Activated CD4-positive, CD25-positive, alpha-beta regulatory T cell treated with anti-CD3 and anti-CD28 coated beads, Interleukin-2, amount 50 U/mL, for 72 hours (primary cell): ENCODE measurements around the gene MAP4K3.

Experiments
- DNase-seq: peaks from one replicate; pipeline ENCODE4 v3.0.0; 2021

MAP4K3 gene

DNA sequence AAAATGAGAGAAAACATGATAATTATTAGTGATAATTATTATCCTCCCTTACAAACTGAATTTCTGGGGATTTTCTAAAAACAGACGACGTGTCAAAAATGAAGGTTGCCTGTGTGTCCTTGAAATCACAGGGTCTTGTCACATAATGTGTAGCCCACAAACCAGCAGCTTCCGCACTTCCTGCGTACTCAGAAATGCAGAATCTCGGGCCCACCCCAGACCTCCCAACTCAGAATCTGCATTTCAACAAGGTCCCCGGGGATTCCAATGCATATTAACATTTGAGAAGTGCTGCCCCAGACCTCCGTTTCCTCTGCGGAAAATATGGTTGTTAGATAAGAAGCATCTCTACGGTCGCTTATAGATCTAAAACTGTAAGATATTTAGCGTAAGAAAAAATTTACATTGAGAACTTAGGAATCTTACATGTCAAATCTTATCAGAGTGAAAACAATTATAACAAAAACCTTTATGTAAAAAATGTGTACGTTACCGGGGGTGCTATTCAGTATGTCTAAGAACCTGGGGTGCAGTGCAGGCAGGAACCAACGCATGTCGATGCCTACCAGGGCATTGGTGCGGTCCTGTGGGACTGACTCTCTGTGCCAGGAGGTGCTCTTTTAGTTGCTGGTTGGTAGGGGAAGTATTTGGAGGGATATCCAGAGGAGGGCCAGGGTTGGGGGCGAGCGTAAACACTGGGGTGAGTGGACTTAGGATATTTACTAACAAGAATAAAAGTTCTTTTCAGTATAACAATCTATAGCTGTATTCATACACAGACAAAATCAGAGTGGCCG, 208.5 kb downstream of the MAP4K3 start:
- DNase-seq: no peak

DNA sequence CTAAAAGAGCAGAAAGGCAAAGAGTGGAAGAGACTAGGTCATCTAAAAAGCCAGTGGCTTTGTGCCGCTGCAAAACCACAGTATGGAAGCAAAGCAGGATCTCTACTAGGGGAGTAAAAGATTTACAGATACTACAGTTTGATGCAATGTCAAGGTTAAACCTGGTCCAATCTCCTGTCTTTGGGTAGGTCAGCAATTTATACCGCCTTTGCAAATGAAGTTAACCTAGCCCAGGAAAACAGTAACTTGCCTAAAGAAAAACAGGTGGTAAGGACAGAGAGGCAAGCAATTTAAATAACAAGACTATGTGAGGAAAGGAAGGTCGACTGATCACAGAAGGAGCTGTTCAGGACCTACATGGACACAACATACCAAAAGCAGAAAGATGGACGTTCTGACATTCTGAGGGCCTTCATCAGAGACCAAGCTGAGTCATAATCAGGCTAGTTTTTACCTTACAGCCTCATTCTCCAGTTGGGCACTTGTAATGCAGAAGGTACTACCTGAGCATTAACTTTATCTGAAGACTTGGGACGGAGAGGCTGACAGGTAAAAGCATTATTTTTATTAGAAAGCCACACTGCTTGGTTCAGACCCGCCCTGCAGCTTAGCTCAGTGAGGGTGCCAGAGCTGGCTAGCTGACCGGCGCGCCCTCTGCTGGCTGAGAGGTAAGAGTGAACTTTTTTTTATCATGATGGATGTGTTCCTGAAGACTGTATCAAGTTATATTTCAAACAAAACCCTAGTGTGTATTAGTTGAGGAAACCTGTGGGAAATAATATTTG, 209.3 kb downstream of the MAP4K3 start:
- DNase-seq: peak; percentile 81

DNA sequence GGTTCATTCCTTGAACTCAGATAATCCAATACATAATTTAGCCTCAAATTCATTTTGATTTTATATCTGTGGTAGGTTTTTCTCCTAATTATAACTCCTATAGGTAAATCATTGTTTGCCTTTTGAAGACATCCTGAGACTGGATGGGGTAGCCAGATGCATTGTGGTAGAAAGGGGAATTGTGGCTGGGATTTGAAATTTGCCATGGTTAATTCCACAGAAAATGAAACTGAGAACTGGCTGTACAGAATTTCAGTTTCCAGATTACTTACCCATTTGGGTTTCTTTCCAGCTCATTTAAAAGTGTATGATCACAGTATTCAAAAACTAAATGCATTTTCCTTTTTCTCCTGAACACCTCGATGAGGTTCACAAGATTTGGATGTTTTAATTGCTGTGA, 211.5 kb downstream of the MAP4K3 start:
- DNase-seq: no peak

DNA sequence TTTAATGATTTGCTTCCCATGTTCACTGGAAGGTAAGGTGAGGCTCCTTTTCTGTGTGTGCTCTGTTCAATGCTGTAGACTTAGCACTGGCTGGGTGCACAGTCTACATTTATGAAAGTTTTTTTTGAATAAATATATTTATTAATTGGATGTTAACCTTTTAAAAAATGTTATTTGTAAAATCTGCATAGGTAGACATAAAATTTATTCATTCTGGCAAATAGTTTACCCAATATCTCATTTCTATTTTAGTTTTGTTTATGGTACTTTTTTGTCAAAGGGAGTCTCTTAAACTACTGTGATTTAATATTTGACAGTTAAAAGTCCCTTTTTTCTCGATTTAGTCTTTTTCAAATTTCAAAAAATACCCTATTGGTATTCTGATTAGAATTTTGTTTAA, 213.2 kb downstream of the MAP4K3 start:
- no peak for DNase-seq

DNA sequence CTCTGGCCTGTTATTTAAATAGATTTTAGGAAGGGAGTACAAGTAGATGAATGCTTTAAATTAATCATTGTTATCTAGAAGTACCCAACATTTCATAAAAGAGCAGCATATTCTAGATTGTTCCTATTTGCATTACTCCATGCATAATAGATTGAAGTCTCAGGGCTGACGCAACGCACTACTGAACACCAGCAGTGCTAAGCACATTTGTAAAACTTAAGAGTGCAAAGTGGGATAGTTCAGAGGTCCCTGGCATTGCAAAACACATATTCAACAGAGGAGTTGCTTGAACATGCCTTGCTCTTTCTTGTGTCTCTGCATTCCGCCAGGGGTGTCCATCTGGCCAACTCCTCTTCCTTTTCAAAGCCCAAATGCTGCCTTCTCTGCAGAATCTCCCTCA, 215.6 kb downstream of the MAP4K3 start:
- DNase-seq: no peak

DNA sequence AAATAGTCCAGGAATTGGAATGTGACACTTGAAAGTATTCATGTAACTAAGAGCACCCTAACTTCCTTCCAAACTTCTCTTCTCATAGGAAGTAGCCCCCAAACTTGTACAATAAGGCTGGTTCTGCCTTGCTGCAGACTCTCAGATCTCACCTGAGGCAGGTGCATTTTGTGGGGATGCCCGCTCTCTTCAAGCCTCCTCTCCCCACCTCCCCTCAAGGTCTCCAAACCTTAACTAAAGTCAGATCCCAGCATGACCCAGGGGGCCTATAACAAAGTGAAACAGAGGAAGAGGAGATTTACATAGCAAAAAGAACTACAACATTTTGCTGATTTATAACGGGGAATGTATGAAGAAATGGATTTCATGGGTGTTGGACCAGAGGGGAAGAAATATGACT, 216.9 kb downstream of the MAP4K3 start:
- no peak for DNase-seq

DNA sequence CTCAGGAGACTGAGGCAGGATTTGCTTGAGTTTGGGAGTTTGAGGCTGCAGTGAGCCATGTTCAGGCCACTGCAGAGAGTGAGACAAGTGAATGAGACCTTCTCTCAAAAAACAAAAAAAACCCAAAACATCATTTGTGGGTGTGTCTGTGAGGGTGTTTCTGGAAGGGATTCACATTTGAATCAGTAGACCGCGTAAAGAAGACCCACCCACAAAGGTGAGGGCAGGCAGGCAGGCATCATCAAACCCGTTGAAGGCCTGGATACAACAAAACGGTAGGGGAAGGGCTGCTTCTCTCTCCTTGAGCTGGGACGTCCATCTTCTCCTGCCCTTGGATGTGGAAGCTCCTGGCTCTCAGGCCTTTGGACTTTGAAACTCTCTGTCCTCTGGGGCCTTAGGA, 218.7 kb downstream of the MAP4K3 start:
- no peak for DNase-seq

DNA sequence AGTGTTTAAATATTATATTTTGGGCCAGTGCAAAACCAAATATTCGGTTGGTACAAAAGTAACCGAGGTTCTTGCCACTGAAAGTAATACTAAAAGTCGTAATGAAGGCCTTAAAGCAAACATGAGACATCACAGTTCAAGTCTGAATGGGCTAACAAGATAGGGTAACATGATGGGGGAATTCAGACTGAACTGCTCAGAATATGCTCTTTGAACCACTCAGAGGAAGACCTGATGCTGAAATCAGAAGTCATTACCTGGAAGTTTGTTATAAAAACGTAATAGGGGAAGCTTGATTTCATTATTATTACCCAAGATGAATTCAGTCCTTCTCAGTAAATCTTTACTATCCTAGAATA, 219.9 kb downstream of the MAP4K3 start:
- no peak for DNase-seq

DNA sequence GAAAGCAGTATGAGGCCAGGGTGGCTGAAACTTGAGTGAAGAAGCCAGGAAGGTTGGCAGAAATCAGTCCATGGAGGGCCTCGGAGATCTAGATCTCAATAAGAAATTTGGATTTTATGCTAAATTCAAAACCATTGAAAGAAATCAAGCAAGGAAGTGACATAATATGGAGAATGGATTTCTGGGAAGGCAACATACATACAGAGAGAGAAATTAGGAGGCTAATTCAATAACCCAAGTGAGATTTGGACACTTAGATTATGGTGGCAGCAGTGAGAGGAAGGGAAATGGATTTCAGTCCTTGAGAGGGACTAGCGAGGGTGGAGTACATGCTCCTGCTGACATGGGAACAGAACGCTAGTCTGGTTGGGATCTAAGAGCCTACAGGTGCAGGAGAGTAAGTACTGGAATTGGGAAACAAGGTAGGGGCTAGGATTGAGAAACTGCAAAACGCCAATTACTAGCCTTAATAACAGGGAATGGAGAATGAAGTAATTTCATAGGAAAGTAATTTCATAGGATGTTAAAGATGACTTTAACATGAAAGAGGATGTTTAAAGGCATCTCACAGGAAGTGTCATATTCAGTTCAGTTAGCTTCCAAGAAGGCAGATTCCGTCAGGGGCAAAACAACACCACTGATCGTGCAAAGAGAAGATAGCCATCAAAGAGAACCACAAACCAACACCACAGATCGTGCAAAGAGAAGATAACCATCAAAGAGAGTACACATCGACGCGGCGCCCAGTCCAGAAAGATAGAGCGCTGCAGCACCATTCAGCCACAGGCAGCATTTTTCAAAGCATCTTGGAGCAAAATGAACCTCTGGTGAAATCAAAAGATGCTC, 220.5 kb downstream of the MAP4K3 start:
- DNase-seq: peak; percentile 67

DNA sequence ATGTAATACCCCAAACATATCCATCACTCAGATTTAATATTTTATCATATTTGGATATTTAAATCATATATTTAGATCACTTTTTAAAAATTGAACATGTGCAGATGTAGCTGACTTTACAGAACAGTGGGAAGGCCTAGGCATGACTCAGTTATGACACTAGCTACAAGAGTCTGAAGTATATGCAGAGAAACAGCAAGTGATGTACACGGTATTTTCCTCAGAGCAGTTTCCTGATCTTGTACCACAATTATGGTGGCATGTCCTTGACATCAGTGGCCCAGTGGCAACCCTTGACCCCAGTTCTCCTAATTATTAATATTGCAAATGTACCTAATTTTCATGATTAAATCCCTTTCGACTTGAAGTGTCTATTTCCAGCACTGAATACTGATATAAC, 221.5 kb downstream of the MAP4K3 start:
- DNase-seq: no peak

DNA sequence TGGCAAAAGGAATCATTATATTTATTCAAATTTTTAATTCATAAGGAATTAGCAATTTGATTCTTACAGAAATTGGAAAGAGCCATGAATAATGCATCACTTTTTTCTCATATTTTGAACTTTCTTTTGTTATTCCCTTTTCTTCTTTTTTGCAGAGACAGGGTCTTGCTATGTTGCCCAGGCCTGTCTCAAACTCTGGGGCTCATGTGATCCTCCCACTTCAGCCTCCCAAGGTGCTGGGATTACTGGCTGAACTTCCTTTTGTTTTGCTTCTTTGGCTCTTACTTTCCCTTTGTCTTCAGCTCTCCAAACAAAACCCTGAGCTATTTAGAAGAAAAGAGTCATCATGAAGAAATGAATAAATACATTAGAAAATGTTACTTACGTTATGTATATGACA, 224.1 kb downstream of the MAP4K3 start:
- DNase-seq: no peak

DNA sequence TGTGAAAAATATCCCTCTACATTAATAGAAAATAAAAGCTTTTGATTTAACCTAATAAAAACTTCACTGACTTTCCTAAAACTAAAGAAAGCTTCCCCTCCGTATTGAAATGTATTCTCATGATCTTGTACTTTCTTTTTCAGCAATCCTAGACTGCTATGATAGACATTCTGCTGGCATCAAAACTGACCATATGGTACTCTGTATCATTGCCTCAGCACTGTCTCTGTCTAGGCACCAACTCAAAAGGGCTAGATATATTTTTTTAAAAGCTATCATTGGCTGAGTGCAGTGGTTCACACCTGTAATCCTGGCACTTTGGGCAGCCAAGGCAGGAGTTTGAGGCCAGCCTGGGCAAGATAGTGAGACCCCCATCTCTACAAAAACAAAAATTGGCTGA, 226.2 kb downstream of the MAP4K3 start:
- DNase-seq: no peak

DNA sequence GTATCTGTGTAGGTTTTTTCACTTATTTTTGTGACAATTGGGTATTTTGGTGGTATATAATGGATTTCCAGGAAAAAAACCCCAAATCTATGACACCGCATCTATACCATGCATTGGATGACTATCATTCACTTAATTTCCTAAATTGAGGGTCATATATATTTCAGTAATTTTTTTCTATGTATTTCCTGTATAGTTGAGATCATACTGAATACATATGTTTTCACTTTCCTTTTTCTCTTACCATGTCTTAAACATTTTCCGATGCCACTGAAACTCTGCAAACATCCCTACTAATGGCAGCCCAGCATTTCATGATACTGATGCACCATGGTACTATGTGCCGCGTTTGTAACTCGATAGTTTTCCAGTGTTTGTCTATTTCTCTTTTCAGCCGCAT, 233.7 kb downstream of the MAP4K3 start:
- DNase-seq: no peak

DNA sequence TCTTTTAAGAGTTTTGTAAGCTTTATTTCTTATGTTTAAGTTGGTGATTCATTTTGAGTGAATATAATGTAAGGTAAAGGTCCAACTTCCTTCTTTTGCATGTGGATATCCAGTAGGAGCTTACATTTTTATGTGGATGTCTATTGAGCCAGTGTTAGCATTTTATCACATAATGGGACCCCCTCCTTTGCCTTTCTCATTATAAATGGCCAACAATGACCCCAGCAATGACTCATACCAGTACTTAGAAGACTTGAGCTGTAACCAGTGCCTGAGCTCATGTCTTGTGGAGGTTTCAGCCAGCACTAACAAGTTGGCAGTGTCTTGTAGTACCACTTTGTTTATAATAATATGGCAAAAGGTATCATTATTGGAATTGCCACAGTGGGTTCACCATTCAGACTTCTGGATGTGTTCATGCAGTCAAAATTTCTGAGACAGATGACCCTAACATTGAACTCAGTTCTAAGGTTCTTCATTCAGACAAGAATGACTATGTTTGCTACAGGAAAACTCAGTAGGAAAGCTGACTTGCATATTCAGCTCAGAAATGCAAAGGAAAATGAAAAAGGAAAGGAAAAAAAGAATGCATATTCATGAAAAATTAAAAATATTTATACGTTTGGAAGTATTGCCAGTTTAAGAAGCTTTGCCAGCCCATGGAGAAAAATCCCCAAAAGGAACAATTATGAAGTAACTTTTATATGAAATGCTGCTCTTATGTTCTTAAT, 234.3 kb downstream of the MAP4K3 start:
- DNase-seq: no peak
